Stimulated activated CD4-positive, alpha-beta T cell treated with anti-CD3 and anti-CD28 coated beads, Interleukin-2, amount 100 ng/mL, for 4 hours (primary cell): Measurements from ENCODE around the gene RHBDF1.

Experiments
- DNase-seq: peaks from one replicate; pipeline ENCODE4 v3.0.0-alpha.2; 2020; ENCODE audit warnings: low read depth

RHBDF1 gene

DNA sequence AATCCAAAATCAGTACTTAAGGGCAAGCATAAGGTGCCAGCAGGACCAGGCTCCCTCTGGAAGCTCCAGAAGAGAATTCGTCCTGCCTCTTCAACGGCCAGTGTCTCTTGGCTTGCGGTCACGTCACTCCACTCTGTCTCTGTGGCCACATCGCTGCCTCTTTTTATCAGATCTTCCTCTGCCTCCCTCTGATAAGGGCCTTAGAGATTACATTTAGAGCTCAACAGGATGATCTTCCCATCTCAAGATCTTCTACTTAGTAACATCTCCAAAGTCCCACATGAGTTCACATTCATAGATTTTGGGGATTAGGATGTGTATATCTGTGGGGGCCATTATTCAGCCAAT, 22.5 kb upstream of the RHBDF1 start:
- DNase-seq = no peak

DNA sequence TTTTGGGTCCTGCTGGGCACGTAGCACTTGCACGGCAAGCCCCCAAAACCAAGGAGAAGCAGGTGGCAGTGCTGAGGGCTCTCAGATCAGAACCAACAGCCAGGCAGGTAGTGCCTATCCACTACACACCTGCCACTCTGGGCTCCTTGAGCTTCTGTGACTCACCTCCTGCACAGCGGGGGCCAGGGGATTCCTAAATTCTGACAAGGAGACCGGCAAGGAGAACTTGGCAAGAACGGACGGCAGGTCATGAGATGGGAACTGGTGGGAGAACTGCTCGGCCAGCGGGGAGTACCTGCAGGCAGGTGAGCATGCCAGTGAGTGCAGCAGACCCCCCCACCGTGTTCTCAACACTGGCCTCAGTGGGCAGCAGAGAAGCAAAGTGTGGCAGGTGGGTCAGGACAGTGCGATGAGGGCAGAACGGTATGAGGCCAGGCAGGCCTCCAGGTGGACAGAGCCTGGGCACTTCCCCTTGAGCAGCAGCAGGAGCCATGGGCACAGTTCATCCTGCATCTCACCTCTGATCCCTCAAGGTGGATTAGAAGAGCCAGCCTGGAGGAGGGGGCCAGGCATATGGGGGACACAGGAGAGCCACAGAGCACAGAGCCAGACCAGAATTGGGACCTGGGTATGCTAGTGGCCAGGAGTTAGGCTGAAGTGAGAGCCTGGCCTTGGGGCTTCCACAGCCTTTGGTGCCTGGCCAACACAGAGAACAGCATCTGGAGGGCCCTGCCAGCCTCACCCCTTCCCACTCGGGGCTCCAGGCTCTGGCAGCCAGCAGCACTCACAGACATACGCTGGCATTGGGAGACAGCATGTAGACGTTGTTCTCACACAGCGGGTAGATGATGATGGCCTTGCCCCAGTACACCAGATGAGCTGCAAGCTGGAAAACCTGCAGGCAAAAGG, 20.3 kb upstream of the RHBDF1 start:
- DNase-seq = no peak

DNA sequence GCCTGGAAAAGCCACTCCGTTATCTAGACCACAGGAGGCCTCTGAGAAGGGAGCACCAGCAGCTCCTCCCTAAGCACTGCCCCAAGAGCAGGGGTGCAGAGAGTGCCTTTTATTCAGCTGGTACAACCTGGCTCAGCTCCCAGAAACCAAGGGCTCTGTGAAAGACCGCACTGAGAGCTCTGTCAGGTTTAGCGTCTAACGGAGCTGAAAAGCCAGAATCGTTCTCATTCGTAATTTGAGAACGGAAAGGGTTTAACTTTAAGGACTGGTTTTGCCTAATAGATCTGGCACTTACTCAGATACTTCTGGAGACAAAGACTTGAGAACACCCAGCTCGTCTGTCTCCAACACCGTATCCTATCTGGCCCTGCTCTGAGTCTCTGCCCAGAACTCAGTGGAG, 19.1 kb upstream of the RHBDF1 start:
- DNase-seq = no peak

DNA sequence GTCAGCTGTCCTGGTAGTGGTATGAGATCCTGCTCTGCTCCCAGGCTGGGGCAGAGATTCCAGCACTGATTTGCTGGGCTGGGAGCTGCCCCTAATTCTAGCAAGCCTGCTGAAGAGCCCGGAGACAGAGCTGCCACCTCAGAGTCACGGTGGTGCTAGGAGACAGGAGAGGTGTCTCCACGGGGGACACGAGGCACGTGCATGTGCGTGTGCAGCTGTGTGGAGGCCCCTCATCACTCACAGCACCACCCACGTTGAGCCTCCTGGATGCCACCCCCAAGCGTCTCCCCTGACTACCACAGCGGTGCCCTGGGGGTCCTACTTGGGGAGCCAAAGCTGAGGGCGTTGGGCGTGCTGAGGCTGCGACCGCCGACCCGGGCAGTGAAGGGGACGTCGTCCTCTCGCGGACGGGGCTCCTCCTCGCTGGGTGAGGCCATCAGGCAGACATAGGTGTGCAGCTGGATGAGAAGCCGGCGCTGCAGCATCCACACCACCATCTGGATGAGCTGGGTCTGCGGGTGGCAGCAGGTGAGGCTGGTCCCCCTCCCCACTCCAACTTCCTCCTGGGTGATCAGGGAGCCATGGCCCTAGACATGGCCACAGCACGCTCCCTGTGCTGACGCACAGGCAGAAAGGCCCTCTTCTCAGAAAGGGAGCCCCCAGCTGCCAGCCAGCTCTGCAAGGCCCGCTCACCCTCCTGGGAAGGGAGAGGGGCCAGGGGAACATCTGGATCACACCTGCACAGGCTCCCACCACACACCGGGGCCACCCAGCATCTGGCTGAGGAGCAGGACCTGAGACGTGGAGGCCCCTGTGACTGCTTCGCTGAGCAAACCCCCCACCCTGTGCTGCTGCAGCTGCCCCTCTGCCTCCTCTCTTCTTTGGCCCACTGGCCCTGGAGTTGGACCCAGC, 17.2 kb upstream of the RHBDF1 start:
- no peak for DNase-seq

DNA sequence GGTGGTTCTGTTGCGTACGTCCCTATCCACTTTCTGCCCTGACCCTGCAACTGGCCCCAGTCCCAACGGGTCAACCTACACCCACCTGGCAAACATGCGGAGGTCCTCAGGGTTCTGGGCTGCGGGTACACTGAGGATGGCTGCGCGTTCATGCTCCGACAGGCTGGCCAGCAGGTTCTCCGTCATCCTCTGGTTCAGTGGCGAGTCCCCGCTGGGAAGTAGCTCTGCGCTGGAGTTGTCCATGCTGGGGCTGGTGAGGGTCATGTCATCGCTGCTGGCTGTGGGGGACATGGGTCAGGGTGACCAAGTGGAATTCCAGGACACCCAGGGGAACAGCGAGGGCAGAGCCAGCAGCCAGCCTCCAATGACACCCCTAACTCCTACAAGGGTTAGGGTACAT, 16.2 kb upstream of the RHBDF1 start:
- DNase-seq = no peak

DNA sequence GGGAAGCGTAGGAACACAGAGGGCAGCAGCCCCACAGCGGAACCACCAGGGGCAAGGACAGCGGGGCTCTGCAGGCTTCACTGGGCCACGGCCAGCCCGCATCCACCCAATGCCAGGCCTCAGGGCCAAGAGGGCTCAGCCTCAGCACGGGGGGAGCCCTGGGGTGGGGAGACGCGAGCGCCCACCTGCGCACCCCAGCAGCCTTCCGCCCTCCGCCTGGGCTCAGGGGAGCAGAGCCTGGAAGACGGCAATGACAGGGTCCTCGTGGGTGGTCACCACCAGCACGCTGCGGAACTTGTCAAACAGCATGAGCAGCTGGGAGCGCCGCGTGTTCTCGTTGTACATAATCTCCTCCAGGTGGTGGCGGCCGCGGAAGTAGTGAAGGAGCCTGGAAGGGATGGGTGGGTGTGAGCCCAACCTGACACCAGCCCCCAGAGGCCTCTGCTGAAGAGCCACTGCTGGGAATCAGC, 14.1 kb upstream of the RHBDF1 start:
- DNase-seq = no peak

DNA sequence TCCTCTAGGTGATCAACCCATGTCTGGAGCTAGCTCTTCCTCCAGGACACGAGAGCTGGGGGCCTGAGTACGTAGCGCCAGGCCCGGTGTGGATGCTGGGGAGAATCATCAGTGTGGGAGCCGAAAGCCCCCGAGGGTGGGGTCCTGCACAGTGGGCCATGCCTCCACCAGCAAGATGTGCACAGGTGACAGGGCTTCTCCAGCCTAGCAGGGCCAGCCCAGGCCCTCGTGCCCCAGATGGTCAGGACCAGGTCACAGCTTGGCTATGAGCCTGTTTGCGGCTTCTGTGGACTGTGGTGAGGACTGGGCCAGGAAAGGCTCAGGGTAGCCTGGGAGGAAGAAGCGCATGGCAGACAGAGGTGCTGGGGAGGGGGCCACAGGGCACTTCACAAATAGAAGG, 13.4 kb upstream of the RHBDF1 start:
- no peak for DNase-seq

DNA sequence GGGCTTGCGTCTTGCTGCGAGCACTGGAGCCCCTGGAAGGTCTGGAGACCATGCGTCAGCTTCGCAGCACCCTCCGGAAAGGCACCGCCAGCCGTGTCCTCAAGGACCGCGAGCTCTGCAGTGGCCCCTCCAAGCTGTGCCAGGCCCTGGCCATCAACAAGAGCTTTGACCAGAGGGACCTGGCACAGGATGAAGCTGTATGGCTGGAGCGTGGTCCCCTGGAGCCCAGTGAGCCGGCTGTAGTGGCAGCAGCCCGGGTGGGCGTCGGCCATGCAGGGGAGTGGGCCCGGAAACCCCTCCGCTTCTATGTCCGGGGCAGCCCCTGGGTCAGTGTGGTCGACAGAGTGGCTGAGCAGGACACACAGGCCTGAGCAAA, 13.0 kb upstream of the RHBDF1 start:
- DNase-seq = no peak

DNA sequence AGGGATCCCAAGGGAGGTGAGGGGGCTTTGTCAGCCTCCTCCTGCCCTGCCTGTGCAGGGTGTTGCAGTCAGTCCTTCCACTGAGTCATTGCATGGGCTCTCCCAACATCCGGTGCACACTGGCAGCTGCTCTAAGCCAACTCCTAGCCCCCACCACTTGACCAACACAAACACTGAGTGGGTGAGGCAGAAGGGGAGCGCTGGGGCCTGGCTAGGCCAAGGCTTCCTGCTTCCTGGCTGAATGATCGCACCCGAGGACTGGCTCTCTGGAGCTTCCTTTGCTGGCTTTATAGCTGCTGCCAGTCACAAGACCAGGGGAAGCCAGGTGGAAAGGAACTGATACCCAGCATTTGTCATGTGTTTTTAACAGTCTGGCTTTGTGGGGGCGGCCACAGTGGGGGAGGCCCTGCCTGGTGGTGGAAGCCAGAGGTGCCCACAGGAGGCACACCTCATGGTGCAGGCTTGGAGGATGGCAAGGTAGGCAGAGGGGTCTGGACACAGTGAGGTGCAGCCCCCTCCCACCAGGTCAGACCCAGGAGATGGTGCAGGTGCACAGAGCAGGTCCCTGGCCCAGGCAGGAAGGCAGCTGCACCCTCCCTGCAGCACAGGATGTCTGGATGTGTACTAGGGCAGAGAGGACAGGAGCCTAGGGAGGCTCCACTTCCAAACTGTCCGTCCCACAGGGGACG, 12.4 kb upstream of the RHBDF1 start:
- DNase-seq = peak; percentile 42

DNA sequence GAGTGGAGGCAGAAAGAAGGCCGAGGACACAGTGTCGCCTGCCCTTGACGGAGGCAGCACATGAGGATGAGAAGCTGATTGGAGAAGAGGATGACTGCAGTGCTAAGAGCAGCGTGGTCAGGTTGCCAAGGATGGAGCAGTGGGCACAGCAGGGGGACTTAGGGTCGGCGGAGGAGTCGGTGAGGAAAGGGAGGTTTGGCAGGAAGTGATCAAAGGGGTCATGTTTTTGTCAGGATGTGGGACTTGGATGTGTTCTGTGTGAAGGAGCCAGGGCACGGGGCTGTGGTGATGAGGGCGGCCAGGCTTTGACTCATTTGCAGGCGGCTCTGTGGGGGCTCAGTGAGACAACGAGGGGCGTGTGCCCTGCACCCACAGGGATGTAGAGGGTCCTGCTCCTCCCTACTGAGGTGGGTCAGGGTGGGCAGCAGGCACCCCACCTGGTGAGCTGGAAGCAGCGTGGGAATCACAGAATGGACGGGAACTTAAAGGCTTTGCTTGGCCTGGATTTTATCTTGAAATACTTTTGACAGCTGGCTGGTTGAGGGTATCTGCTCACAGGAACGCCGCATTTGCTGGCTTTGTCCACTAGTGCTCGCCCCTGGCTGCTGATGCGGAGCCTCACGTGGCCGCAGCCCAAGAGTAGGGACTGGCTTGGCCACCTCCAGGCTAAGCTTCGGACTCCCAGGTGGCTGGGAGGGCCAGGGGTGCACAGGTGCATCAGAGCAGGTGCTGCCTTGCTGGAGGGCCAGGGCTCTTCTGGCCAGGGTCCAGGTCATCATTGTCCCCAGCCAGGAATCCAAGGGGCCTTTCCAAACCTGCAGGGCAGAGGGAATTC, 11.6 kb upstream of the RHBDF1 start:
- no peak for DNase-seq

DNA sequence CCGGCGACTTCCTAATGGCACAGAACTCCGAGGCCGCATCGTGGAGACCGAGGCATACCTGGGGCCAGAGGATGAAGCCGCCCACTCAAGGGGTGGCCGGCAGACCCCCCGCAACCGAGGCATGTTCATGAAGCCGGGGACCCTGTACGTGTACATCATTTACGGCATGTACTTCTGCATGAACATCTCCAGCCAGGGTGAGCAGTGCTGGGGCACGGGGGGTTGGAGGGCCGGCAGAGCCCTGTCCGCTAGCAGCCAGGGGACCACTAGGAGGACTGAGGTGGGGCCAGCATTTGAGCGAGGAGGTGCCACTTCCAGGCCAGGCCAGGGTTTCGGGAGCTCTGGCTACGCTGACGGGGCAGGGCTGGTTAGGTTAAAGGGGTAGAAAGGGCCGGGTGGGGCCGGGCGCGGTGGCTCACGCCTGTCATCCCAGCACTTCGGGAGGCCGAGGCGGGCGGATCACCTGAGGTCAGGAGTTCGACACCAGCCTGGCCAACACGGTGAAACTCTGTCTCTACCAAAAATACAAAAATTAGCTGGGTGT, 10.7 kb upstream of the RHBDF1 start:
- no peak for DNase-seq

DNA sequence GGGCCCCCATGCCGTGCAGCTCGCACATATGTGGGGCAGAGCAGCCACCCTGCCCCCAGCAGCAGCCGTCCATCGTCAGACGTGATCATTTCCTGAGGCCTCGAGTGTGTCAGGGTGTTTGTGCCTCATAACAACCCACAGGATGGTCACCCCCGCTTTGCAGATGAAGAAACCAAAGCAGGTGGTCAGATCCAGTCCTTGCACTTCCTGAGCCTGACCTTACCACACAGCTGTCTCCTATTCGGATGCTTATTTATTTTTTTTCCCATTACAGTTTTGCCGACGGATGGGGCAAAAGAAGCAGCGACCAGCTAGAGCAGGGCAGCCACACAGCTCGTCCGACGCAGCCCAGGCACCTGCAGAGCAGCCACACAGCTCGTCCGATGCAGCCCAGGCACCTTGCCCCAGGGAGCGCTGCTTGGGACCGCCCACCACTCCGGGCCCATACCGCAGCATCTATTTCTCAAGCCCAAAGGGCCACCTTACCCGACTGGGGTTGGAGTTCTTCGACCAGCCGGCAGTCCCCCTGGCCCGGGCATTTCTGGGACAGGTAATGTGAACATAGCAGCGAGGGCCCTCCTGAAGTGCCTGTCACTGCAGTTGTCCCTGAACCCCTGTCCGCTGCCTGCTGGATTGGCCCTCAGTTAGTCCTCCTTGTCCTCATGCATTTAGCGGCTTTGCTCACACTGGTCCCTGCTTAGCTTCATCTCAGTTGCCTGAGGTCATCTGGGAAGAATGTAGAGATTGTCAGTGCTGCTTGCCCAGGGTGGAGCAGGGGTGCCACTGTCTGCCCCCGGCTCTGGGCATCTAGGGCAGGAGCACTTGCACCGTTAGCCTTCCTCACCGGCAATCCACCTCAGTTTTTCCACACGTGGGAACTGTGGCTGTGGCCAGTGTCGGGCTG, 7.0 kb upstream of the RHBDF1 start:
- no peak for DNase-seq

DNA sequence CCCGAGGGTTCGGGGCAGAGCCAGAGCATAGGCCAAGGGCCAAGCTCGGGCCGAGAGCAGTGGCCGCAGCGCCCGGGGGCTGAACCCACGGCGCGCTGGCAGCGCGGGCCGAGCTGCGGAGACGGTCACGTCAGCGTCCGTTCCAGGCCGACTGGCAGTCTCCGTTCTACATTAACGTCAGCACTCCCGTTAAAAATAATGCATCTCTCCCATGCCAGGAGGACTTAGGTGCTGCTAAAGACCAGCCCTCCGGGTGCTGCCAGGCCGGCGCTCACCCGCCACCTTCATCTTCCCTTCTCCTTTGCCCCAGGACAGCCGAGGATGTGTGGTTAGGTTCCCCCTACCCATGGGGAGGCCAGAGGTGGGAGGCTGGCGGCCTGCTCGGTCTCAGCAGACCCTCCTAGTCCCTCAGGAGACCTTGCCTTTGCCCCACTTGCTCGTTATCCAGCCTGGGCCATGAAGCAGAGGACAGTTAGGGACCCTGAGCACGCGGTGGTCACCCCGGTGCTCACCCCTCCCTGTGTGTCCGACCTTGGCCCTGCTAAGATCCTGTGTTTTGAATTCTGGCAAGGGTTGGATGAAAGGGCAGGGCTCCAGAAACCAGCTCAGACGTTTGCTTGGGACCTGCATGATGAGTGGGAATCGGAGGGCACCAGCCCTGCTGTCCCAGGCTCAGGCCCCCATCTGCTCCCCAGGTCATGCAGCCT, 6.2 kb upstream of the RHBDF1 start:
- no peak for DNase-seq

DNA sequence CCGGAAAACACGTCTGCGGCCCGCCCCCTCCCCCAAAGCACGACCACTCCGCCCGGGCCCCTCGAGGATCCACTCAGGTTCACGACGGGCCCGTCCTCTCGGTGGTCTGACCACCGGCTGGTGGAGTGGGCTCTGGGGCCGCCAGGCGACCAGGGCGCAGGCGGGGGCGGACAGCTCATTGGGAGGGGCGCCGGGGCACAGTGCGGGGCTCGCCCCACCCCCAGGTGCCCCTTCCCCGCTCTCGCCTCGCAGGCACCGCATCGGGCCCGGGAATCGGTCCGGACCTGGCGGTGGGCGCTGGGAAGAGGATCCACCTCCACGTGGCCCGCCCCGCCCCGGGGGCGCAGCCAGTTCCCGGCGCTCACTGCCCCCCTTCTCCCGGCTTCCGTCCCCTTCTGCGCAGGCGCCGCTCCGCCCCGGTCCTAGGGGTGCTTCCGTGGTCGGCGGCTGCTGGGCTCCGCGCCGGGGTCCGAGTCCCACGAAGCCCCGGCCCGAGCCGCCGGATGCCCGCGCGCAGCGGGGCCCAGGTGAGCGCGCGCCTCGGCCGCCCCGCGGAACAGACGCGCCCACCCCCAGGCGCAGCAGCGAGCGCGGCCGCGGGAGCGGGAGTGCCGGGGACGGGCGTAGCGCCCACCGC, 5.5 kb upstream of the RHBDF1 start, which contains the start of gene MPG:
MPG (plus strand) TSS at position 419 of the 637 bp plus-strand sequence; CDS start at position 504, 85 bp downstream.
- DNase-seq = peak; percentile 75

DNA sequence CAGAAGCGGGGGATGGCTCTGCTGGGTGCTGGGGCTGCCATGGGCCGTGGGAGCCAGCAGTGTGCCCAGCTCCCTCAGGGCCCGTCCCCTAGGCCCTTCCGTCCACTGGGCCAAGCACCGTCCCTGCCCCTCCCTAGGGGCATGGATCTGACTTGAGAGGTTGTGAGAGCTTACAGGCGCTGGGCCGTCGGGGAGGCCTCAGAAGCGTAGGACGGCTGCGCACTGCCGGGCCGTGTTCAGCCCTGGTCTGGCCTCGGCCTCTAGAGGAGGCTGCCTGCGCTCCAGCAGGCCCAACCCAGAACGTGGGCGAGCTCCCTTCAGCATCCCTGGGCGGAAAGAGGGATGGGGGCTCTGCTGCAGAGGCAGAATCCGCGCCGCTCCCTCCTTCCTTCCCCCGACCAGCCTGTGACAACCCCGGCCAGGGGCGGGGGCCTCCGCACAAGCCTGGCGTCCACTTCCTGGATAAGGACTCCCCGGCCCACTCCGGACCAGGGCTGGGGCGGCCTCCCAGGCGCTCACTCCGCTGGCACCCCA, 4.9 kb upstream of the RHBDF1 start:
- peak; percentile 7 for DNase-seq

DNA sequence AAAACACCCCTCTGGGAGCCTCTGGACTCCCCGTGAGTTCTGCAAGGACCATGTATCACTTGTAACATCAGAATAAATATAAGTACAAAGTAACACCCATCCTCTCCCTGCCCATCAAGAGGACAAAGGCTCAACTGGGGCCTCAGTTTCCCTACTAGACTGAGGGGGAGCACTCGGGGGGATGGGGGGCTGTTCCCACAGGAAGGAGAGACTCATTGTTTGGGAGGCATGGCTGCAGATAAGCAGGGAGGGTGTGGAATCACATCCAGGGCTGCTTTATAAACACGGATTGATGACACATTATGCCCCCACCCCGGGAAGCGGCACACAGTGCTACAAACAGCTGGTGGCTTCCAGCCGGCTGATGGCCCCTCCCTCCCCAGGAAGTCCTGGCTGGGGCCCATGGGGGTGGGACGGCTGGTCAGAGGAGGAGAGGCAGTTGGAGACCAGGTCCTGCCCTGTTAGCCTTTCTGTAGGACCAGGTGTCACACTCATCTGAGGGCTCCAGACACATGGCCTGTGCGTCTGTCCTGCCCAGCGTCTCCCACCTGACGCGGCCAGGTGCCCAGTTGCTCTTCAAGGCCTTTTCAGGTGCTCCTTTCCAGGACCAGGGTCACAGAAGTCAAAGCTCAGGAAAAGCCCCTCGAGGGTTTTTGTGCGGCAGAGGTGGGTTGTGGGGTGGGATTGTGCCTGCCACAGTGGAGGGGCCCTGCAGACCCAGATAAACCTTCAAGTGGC, 4.3 kb upstream of the RHBDF1 start:
- DNase-seq = no peak

DNA sequence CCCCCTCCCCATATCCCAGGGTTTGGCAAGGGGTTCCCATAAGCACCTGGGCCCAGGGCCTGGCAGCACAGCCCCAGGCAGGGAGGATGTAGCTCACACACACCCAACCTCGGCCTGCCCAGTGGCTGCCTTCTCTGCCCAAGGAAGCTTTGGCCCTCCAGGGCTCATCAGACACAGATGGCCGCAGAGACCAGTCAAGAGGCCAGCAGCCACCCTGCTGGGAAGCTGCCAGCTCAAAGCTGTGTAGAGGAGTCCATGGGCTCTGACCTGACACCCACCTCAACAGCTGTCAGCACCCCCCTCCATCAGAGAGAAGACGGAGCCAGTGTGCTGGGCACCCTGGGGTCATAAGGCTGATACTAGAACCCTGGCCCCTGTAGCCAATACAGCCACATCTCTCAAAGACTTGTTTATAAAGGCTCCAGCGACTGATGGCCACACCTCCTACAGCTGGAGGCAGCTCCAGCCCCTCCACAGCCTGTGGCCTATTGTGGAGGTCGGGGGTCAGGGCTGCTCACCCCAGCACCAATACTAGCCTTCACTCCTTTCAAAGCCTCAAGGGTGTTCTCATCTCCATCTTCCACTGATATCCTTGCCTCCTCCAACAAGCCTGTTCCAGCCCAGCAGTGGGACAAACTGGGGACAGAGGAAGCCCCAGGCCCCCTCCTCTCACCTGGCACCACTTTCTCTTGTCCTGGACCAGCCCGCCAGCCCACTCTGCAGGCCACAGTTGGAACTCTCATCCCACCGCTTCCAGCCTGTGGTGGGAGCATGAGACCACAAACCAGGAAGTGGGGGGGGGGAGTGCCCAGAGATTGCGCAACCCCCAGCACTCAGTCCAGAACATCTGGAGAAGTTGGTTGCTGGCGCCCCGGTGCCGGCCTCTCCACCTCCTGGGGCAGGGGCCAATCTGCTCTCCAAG, 3.4 kb upstream of the RHBDF1 start:
- DNase-seq = no peak
